ENCODE measurements around the gene RRP12. TPM values are rescaled to one million over a fixed set of nuclear protein-coding genes. Genes with fewer than 3 reads are reported as not detected.

RRP12 gene
- total RNA-seq, 1 donor from 2014 or later: 42.1 TPM

DNA sequence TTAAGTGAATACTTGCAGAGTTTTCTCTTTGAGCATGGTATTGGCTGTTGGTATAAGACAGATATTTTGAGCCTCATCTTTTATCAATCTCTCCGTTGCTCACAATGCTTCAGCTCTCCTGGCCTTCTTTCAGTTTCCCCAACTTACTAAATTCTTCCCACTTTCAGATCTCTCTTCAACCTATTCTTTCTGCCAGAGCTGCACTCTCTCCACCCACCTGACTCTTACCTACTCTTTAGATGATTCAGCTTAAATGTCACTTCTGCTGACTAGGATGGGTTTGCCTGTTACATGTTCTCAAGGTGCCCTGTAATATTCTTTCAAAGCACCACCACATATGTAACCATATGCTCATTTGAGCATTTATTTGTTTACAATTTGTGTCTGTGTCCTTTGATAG lies 43.1 kb upstream of the RRP12 start:
- Mint-ChIP-seq H3K27me3 (ENCODE audit: low read depth) (no peaks in the 10 kb centered on the region), H3K36me3 (ENCODE audit: low read depth) (peaks cover 7% of the 10 kb centered on the region), H3K4me3 (peak overlapping the region; percentile 100), H3K4me1 (peaks cover 44% of the 10 kb centered on the region), H3K9me3 (no peaks in the 10 kb centered on the region), H3K27ac (ENCODE audit: unreplicated experiment) (no peak overlapping the region)
- no peak for DNase-seq (ENCODE audit: low read depth, low spot score)
- TF ChIP-seq, protein P1, sequence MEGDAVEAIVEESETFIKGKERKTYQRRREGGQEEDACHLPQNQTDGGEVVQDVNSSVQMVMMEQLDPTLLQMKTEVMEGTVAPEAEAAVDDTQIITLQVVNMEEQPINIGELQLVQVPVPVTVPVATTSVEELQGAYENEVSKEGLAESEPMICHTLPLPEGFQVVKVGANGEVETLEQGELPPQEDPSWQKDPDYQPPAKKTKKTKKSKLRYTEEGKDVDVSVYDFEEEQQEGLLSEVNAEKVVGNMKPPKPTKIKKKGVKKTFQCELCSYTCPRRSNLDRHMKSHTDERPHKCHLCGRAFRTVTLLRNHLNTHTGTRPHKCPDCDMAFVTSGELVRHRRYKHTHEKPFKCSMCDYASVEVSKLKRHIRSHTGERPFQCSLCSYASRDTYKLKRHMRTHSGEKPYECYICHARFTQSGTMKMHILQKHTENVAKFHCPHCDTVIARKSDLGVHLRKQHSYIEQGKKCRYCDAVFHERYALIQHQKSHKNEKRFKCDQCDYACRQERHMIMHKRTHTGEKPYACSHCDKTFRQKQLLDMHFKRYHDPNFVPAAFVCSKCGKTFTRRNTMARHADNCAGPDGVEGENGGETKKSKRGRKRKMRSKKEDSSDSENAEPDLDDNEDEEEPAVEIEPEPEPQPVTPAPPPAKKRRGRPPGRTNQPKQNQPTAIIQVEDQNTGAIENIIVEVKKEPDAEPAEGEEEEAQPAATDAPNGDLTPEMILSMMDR (conservative IDR thresholded peaks at IDR 0.05): no peak

DNA sequence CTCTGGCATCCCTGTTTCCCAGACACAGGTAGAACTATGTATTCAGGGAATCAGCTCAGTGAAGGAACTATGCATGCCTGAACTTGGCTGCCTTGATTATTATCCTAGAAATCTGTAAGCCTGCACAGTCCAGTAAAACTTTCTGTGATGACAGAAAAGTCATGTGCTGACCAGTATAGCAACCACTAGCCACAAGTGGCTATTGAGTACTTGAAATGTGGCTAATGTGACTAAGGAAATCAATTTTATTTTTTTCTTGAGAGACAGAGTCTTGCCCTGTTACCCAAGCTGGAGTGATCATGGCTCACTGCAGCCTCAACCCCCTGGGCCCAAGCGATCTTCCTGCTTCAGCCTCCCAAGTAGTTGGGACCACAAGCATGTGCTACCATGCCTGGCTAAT lies 41.1 kb upstream of the RRP12 start:
- H3K27ac Mint-ChIP-seq (ENCODE audit: unreplicated experiment): no peak overlapping the region
- H3K4me3 Mint-ChIP-seq: peak overlapping the region; percentile 19
- H3K4me1 Mint-ChIP-seq: peaks cover 30% of the 10 kb centered on the region
- DNase-seq (ENCODE audit: low read depth, low spot score): no peak
- H3K9me3 Mint-ChIP-seq: no peaks in the 10 kb centered on the region
- peaks cover 11% of the 10 kb centered on the region for H3K36me3 Mint-ChIP-seq (ENCODE audit: low read depth)
- no peaks in the 10 kb centered on the region for H3K27me3 Mint-ChIP-seq (ENCODE audit: low read depth)
- TF ChIP-seq, protein P1 (conservative IDR thresholded peaks at IDR 0.05): no peak

DNA sequence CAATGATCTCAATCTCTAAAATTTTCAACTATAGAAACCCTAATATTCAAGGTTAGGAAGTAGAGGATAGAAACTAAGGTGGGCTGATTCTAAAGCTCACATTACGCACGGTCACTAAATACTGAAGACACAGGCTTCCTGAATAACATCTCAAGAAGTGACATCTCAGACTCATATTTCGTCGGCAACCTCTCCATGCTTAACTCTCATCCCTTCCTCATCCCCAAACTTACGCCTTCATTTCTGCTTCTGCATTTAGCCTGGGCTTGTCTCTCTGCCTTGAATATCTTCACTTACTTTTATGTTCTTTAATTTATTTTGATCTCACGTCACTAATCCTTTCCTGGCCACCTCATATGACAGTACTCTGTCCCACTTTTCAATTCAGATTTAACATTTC lies 34.1 kb upstream of the RRP12 start:
- Mint-ChIP-seq H3K36me3 (ENCODE audit: low read depth) (peaks cover 17% of the 10 kb centered on the region), H3K27me3 (ENCODE audit: low read depth) (no peaks in the 10 kb centered on the region), H3K4me1 (no peaks in the 10 kb centered on the region), H3K4me3 (no peak overlapping the region), H3K9me3 (no peaks in the 10 kb centered on the region), H3K27ac (ENCODE audit: unreplicated experiment) (no peak overlapping the region)
- no peak for DNase-seq (ENCODE audit: low read depth, low spot score)
- TF ChIP-seq, protein P1 (conservative IDR thresholded peaks at IDR 0.05): no peak

DNA sequence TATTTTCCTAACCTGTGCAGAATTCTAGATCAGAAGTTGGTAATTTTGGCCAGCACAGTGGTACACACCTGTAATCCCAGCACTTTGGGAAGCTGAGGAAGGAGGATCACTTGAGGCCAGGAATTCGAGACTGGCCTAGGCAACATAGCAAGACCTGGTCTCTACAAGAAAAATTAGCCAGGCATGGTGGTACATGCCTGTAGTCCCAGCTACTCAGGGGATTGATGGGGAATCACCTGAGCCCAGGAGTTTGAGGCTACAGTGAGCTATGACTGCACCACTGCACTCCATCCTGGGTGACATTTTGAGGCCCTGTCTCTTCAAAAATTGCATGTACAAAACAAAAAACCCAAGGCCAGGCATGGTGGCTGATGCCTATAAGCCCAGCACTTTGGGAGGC lies 33.4 kb upstream of the RRP12 start:
- Mint-ChIP-seq H3K9me3 (no peaks in the 10 kb centered on the region), H3K27ac (ENCODE audit: unreplicated experiment) (no peak overlapping the region), H3K36me3 (ENCODE audit: low read depth) (peaks cover 14% of the 10 kb centered on the region), H3K27me3 (ENCODE audit: low read depth) (no peaks in the 10 kb centered on the region), H3K4me3 (peak overlapping the region; percentile 15), H3K4me1 (no peaks in the 10 kb centered on the region)
- DNase-seq (ENCODE audit: low read depth, low spot score): no peak
- TF ChIP-seq, protein P1 (conservative IDR thresholded peaks at IDR 0.05): no peak

DNA sequence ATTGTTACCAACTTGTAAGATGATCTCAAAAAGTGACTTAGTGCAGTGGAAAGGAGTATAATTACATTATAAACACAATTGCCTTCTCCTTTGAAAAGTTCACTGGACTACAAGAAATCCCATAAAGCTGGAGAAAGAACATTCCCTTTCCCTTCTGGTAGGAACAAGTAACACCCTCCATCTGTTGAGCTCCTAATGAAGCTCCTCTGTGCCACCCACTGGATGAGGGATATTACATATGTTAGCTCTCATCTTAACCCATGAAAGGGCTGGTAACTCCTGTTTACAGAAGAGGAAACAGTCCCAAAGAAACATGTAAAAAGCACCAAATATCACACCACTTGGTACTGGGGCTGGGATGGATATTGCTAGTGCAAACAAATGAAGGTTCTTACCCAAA lies 32.9 kb upstream of the RRP12 start:
- Mint-ChIP-seq H3K27ac (ENCODE audit: unreplicated experiment) (no peak overlapping the region), H3K27me3 (ENCODE audit: low read depth) (no peaks in the 10 kb centered on the region), H3K9me3 (no peaks in the 10 kb centered on the region), H3K4me1 (peaks cover 4% of the 10 kb centered on the region), H3K4me3 (peak overlapping the region; percentile 15), H3K36me3 (ENCODE audit: low read depth) (peaks cover 14% of the 10 kb centered on the region)
- TF ChIP-seq, protein P1 (conservative IDR thresholded peaks at IDR 0.05): no peak
- no peak for DNase-seq (ENCODE audit: low read depth, low spot score)

DNA sequence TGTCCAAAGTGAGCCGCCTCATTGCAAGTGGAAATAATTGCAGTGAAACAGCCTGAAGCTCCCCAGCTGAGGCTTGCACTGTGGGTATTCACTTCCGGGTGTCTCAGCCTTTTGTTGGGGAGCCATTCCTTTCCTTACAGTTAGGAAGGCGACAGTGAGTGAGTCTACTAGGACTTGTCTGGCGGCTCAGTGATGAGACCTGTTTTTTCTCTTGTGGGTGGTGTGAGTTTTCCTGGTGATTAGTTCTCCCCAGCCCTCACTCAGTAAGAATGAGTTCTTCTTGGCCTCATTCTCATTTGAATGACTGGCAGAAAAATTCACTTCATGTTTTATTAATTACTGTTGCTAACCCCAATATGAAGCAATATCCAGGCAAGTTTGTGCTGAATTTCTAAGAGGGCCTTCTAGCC lies 27.4 kb upstream of the RRP12 start:
- Mint-ChIP-seq H3K4me3 (peak overlapping the region; percentile 88), H3K4me1 (peaks cover 30% of the 10 kb centered on the region), H3K9me3 (no peaks in the 10 kb centered on the region), H3K36me3 (ENCODE audit: low read depth) (peaks cover 16% of the 10 kb centered on the region), H3K27ac (ENCODE audit: unreplicated experiment) (peak overlapping the region; percentile 97), H3K27me3 (ENCODE audit: low read depth) (no peaks in the 10 kb centered on the region)
- TF ChIP-seq, protein P1 (conservative IDR thresholded peaks at IDR 0.05): no peak
- DNase-seq (ENCODE audit: low read depth, low spot score): no peak
